Endothelial cell of umbilical vein (primary cell): ENCODE results near the gene GZF1. TPM values are rescaled to one million over a fixed set of nuclear protein-coding genes. Genes with fewer than 3 reads are reported as not detected.

Experiments used
- BruUV-seq: library from RNA; stranded (reverse); fragments of 400-500 nt; replicated peaks from 2 replicates; lab custom pipeline; 2021; lab: Mats Ljungman, UMichigan
- CTCF ChIA-PET: fragments of 300-600, 350-600 bp; sonication (Branson Sonifier 250); formaldehyde crosslinking; loops from one replicate; lab custom pipeline; 2021; ENCODE audit warnings: antibody characterized with exemption, inconsistent platforms; lab: Charles Lee
- POLR2A ChIA-PET: fragments of 300-600, 350-600 bp; sonication (Branson Sonifier 250); formaldehyde crosslinking; loops from one replicate; lab custom pipeline; 2021; ENCODE audit warnings: antibody characterized with exemption, inconsistent platforms; lab: Charles Lee
- DNase-seq: peaks from one replicate; pipeline ENCODE4 v3.0.0-alpha.2; 2011; ENCODE audit warnings: low read depth, low spot score
- FAIRE-seq: peaks from 2 replicates; lab custom pipeline; 2011; peaks lifted over from hg19 to GRCh38; lab: Jason Lieb, UNC
- H2AFZ ChIP-seq: 2 replicates; pipeline ENCODE4 v1.6.0; 2012; ENCODE audit warnings: low read depth, low read length, control low read depth, inconsistent platforms
- H3K27ac ChIP-seq: 2 replicates; pipeline ENCODE4 v1.5.1; 2011; ENCODE audit warnings: low read depth, mild to moderate bottlenecking, control low read depth, low read length, moderate library complexity; ENCODE audit not compliant: insufficient read depth
- H3K27me3 ChIP-seq, 2 experiments: 2 replicates each; pipeline versions ENCODE4 v1.6.0 to v1.6.1; 2011; ENCODE audit warnings: low read length in 2 of 2, mixed read lengths in 1 of 2; ENCODE audit not compliant: control insufficient read depth in 2 of 2, insufficient read depth in 2 of 2
- H3K36me3 ChIP-seq, 2 experiments: 2 replicates in 1 of 2; 3 replicates in 1 of 2; pipeline ENCODE4 v1.5.1; 2011; ENCODE audit warnings: low read length in 2 of 2, mild to moderate bottlenecking in 1 of 2, moderate library complexity in 1 of 2; ENCODE audit not compliant: control insufficient read depth in 2 of 2, insufficient read depth in 2 of 2; ENCODE audit errors: extremely low read depth in 1 of 2
- H3K4me1 ChIP-seq: 3 replicates; pipeline ENCODE4 v1.5.1; 2011; ENCODE audit warnings: mild to moderate bottlenecking, low read length; ENCODE audit not compliant: control insufficient read depth, insufficient read depth; ENCODE audit errors: extremely low read depth
- H3K4me2 ChIP-seq: 2 replicates; pipeline ENCODE4 v1.6.1; 2011; ENCODE audit warnings: low read length, control low read depth, mixed read lengths; ENCODE audit not compliant: insufficient read depth
- H3K4me3 ChIP-seq, 3 experiments: fragments of 200-600 bp in 1 of 3; sonication (generic), shearing (Covaris generic) in 1 of 3; replicated peaks in 1 of 3; 2 replicates each; pipeline ENCODE4 v1.5.1; 2011 to 2016; ENCODE audit warnings: control low read depth in 3 of 3, low read length in 3 of 3, mild to moderate bottlenecking in 2 of 3, inconsistent platforms in 1 of 3, low read depth in 1 of 3, moderate library complexity in 1 of 3; ENCODE audit not compliant: insufficient read depth in 1 of 3
- H3K79me2 ChIP-seq: 2 replicates; pipeline ENCODE4 v1.6.0; 2012; ENCODE audit warnings: low read length, inconsistent platforms; ENCODE audit not compliant: control insufficient read depth, insufficient read depth
- H3K9ac ChIP-seq: replicated peaks from 2 replicates; pipeline ENCODE3; 2011; ENCODE audit warnings: low read length, control low read depth; ENCODE audit not compliant: insufficient read depth; ENCODE audit errors: extremely low read depth
- H3K9me1 ChIP-seq: replicated peaks from 3 replicates; pipeline ENCODE4 v1.6.0; 2011; ENCODE audit warnings: mild to moderate bottlenecking, low read length; ENCODE audit not compliant: control insufficient read depth, insufficient read depth; ENCODE audit errors: extremely low read depth
- H3K9me3 ChIP-seq: replicated peaks from 2 replicates; pipeline ENCODE4 v1.5.1; 2012; ENCODE audit warnings: low read length, inconsistent platforms; ENCODE audit not compliant: control insufficient read depth, insufficient read depth
- H4K20me1 ChIP-seq: replicated peaks from 2 replicates; pipeline ENCODE3; 2011; ENCODE audit warnings: mild to moderate bottlenecking, low read length; ENCODE audit not compliant: control insufficient read depth, insufficient read depth; ENCODE audit errors: extremely low read depth
- CTCF ChIP-seq, 2 donors: IDR thresholded peaks; 1 replicate in 1 of 2; 2 replicates in 1 of 2; pipeline ENCODE4 v1.5.1; 2011; ENCODE audit warnings: low read length in 2 of 2, mild to moderate bottlenecking in 2 of 2, moderate library complexity in 2 of 2, control low read depth in 1 of 2, inconsistent platforms in 1 of 2, low read depth in 1 of 2; ENCODE audit not compliant: insufficient read depth in 1 of 2; ENCODE audit errors: extremely low read depth in 1 of 2
- EZH2 ChIP-seq: IDR thresholded peaks from 2 replicates; pipeline ENCODE4 v1.6.1; 2012; ENCODE audit warnings: borderline replicate concordance, low read depth, mild to moderate bottlenecking, moderate library complexity, low read length, inconsistent platforms; ENCODE audit not compliant: severe bottlenecking
- FOS ChIP-seq: IDR thresholded peaks from 2 replicates; pipeline ENCODE4 v1.6.1; 2011; ENCODE audit warnings: mild to moderate bottlenecking, low read length, moderate library complexity, borderline replicate concordance; ENCODE audit not compliant: insufficient read depth
- JUN ChIP-seq: IDR thresholded peaks from 2 replicates; pipeline ENCODE4 v1.6.1; 2011; ENCODE audit warnings: borderline replicate concordance, low read depth; ENCODE audit not compliant: insufficient read length, insufficient read depth
- MAX ChIP-seq: IDR thresholded peaks from 2 replicates; pipeline ENCODE4 v1.6.1; 2011; ENCODE audit not compliant: insufficient read depth, insufficient read length
- POLR2A ChIP-seq: IDR thresholded peaks from 2 replicates; pipeline ENCODE4 v1.6.1; 2012; ENCODE audit warnings: low read depth, mild to moderate bottlenecking, control low read depth, low read length
- POLR2AphosphoS5 ChIP-seq: IDR thresholded peaks from 2 replicates; pipeline ENCODE4 v1.6.1; 2012; ENCODE audit warnings: low read depth, mild to moderate bottlenecking, control low read depth, low read length, moderate library complexity; ENCODE audit not compliant: insufficient read depth
- dilution Hi-C: fragments of 300-500 bp; cut with MboI; formaldehyde crosslinking; loops from one replicate; pipeline ENCODE4 v1.15.0; 2019; ENCODE audit warnings: low sequenced_read_pairs; ENCODE audit not compliant: extremely low pct_ligation_motif_present
- intact Hi-C: fragments of 100-400 bp; cut with micrococcal nuclease; formaldehyde crosslinking; loops from one replicate; pipeline ENCODE4 v1.10.0; 2022
- polyA plus RNA-seq, 4 experiments: library from polyadenylated mRNA; depleted of rRNA in 3 of 4; stranded (reverse) in 3 of 4; unstranded in 1 of 4; fragments of >200 nt; gene quantifications; 2 replicates each; pipeline versions ENCODE4 v1.2.1 to v1.2.3, GENCODE V29; 2011 to 2012; ENCODE audit warnings: missing spikeins in 1 of 4
- total RNA-seq: library from RNA; stranded (reverse); gene quantifications from 2 replicates; pipeline ENCODE4 v1.2.3, GENCODE V29; 2021

Gene GZF1
- total and polyA plus RNA-seq, 2 donors (not counting 3 experiments of a cell fraction or from before 2014, with no cell fraction given) = 9.7 to 10.0 TPM

DNA sequence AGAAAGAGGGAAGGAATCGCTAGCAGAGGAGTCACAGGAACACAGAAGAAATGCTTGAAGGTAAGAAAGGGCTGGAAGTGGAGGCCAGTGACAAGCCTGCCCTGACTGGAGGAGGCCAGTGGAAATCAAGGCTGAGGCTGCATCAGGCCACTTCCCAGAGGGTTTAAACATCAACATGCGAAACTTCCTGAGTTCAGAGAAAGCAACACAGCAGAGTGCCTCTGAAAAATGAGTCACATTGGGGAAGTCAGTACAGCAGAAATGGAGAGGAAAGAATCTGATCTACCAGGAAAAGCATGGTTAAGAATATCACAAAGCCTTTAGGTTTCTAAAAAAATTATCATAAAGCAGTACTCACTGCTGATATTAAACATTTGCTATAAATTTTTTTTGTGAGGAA lies 36.0 kb downstream of the GZF1 start:
- H3K9me1 ChIP-seq = no peaks in the 10 kb centered on the region

GRCh38 chr20:23399568-23400241 lies 37.7 kb downstream of the GZF1 start:
- DNase-seq (no peak), FAIRE-seq (no peak)
- dilution Hi-C loops (no loop called here), intact Hi-C loops (no loop called here)
- H3K9me3 ChIP-seq = no peaks in the 10 kb centered on the region
- no peaks in the 10 kb centered on the region for H3K27me3 ChIP-seq
- H3K4me1 ChIP-seq = peaks cover 17% of the 10 kb centered on the region
- H2AFZ ChIP-seq = no peak overlapping the region
- no peaks in the 10 kb centered on the region for H3K9me1 ChIP-seq
- BruUV-seq = no TSS peak
- peaks cover under 1 to 5% of the 10 kb centered on the region in 2 experiments for H3K36me3 ChIP-seq
- POLR2A ChIA-PET = interaction anchor here (0.8 kb wide), 1 partner anchor 25 kb away, joined by 3 read pairs; no protein-coding TSS in a partner anchor
- CTCF ChIA-PET = interaction anchor here (0.8 to 1.6 kb wide), 3 partner anchors 22 to 59 kb away, joined by 3 to 8 read pairs (median 3); partner anchors contain the start of gene NAPB
- no peak overlapping the region for H3K27ac ChIP-seq
- no peak overlapping the region for H3K9ac ChIP-seq
- no peaks in the 10 kb centered on the region for H4K20me1 ChIP-seq
- H3K4me2 ChIP-seq = no peak overlapping the region
- TF ChIP-seq JUN (no peak), EZH2 (no peak), CTCF (IDR thresholded peaks at IDR 0.05; ENCODE audit: extremely low read depth in 1 of 2, insufficient read depth in 1 of 2, low read depth in 1 of 2, low read length in 2 of 2) (no peak), POLR2AphosphoS5 (no peak), MAX (no peak)
- no peak overlapping the region for H3K4me3 ChIP-seq
- peaks cover 27% of the 10 kb centered on the region for H3K79me2 ChIP-seq

More for the DNA sequence above, 36.0 kb downstream of the GZF1 start:
- peak; percentile 22 for TF ChIP-seq POLR2AphosphoS5
- peak; percentile 66 for TF ChIP-seq JUN
- TF ChIP-seq POLR2A = no peak
- TF ChIP-seq FOS = peak; percentile 72
- Histone ChIP-seq H3K9ac (no peak overlapping the region), H4K20me1 (no peaks in the 10 kb centered on the region), H3K79me2 (peaks cover 18% of the 10 kb centered on the region), H3K4me1 (peaks cover 17% of the 10 kb centered on the region), H3K36me3 (peaks cover 10 to 15% of the 10 kb centered on the region in 2 experiments), H3K27ac (peak overlapping the region; percentile 74), H3K4me2 (peak overlapping the region; percentile 42), H3K9me3 (no peaks in the 10 kb centered on the region), H2AFZ (peak overlapping the region; percentile 69), H3K4me3 (no peak overlapping the region), H3K27me3 (no peaks in the 10 kb centered on the region)
- dilution Hi-C loops (no loop called here), intact Hi-C loops (loop anchor here (1.0 kb wide), 1 partner anchor 36 kb away; the partner anchor contains the start of gene GZF1)
- CTCF ChIA-PET = interaction anchor here (2.0 to 2.1 kb wide), 2 partner anchors 17 to 23 kb away, joined by 4 to 9 read pairs; partner anchors contain the start of gene NAPB
- POLR2A ChIA-PET = no interaction called here
- DNase-seq (peak; percentile 88), FAIRE-seq (peak; percentile 95)
- BruUV-seq = no TSS peak
